Pancreas (tissue), 10 donors: ENCODE results near the gene PLSCR1. TPM values are rescaled to one million over a fixed set of nuclear protein-coding genes. Genes with fewer than 3 reads are reported as not detected.
A peak's percentile ranks its signal among the peaks of the same experiment; 100 is the strongest.

Experiments
- ATAC-seq, 4 donors: fragments of 200-7000 bp; cut with Tn5 transposase; one replicate each; pipeline versions ENCODE4 v1.8.0 to v1.9.1; 2020; ENCODE audit warnings: mild to moderate bottlenecking in 4 of 4, moderate library complexity in 4 of 4
- DNase-seq, 6 donors: peaks; one replicate each; pipeline ENCODE4 v3.0.0-alpha.2; 2020
- FAIRE-seq: peaks from 2 replicates; lab custom pipeline; 2012; peaks lifted over from hg19 to GRCh38; lab: Jason Lieb, UNC
- H3K27ac ChIP-seq, 4 donors: fragments of 200-600 bp; sonication (generic); 1 replicate in 3 of 4; 2 replicates in 1 of 4; pipeline versions ENCODE4 v1.5.0 to v1.8.0; 2020
- H3K27me3 ChIP-seq, 4 donors: fragments of 200-600 bp; one replicate each; pipeline ENCODE4 v1.8.0; 2021
- H3K36me3 ChIP-seq, 3 donors: fragments of 200-600 bp; sonication (generic) in 1 of 3; one replicate each; pipeline versions ENCODE4 v1.5.0 to v1.8.0; 2020 to 2021
- H3K4me1 ChIP-seq, 3 donors: fragments of 200-600 bp; one replicate each; pipeline ENCODE4 v1.8.0; 2021
- H3K4me3 ChIP-seq, 4 donors: fragments of 200-600 bp; sonication (generic) in 2 of 4; one replicate each; pipeline versions ENCODE4 v1.5.0 to v1.8.0; 2020 to 2021
- H3K9me3 ChIP-seq, 4 donors: fragments of 200-600 bp; one replicate each; pipeline ENCODE4 v1.8.0; 2021
- CTCF ChIP-seq, 4 donors: fragments of 200-600 bp; sonication (generic) in 3 of 4; IDR thresholded peaks; one replicate each; pipeline versions ENCODE4 v1.5.0 to v1.8.0; 2021; ENCODE audit warnings: antibody characterized with exemption in 4 of 4
- WGBS, 2 donors: extraction: QIAGEN DNeasy Blood & Tissue Kit; methylation state at CpG; one replicate each; pipeline ENCODE4 v1.1.7; 2013; 5-methylcytosine and 5-hydroxymethylcytosine counted together
- intact Hi-C, 3 donors: fragments of 100-400 bp; cut with DNase I; formaldehyde crosslinking; loops; one replicate each; pipeline versions ENCODE4 v1.11.1 to v1.14.2; 2022
- polyA plus RNA-seq, 2 donors: library from polyadenylated mRNA; stranded (reverse); fragments of 200-250 nt; gene quantifications; one replicate each; pipeline ENCODE4 v1.2.3, GENCODE V29; 2013
- total RNA-seq, 6 donors: library from RNA; stranded (reverse); fragmentation: NEBNext Ultra II Directional in 4 of 6; extraction: Animal tissue kit (Norgen Biotek cat#: 25700) in 4 of 6; gene quantifications; one replicate each; pipeline versions ENCODE4 v1.2.1 to v1.2.4, GENCODE V29; 2021 to 2023
- donor health status: healthy with polysubstance abuse.
- donor health status: DM: no; HTN: no; CAD: no; lungs with moderate emphysema.
- donor health status: DM: no; HTN: no; CAD: no.
- donor health status: control.
- donor health status: control.
- donor health status: Bipolar disorder and iron deficiency.
- donor health status: DM: yes; HTN: yes; CAD: no.
- donor health status: DM: no; HTN: no; CAD: no.
- donor health status: DM: no; HTN: no; CAD: no.
- donor health status: DM: yes; HTN: yes; CAD: no.

PLSCR1 gene
- total and polyA plus RNA-seq, 8 donors = 23.8 to 117 (median 40.7) TPM

DNA sequence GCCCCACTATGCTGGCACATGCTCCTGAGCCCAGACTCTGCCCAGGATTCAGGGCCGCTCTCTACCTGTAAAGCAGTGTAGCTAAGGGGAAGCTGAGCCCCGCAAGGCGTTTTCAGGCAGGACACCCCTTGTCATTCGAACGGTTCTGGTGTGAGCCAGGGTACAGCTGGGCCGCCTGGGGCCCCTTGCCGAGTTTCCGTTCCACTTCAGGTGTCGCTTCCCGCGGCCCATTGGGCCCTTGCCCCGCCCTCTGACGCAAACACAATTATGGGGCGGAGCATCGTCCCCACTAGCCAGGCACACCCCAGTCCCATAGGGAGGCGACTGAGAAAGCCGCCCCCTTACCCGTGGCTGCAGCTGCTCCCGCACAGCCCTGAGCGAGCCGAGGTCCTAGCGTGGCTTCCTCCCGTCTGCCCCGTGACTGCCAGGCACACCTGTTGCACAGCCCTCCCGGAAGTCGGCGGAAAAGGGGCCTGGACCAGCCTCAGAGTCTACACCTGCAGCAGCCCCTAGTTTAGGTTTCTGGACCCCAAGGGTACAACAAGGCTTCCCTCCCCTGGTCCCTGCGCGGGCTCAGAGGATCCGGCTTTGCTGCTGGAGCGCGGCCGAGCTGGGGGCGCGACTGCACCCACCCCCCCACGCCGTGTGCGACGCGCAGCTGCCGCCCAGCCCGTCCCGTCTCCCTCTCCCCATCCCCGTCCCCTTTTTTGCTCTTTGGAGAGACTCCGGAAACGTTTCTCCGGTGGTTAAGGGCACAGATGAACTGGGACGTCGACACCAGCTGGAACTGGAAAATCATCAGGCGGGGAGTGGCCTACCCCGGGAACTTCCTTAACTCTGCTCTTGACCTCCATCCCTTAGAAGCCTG lies 75.0 kb downstream of the PLSCR1 start, which contains the start of gene PLSCR2:
TSS of gene PLSCR2 (minus strand) at position 412 of the 868 bp plus-strand sequence. CDS start 9,657 bp downstream, outside the sequence.
- DNase-seq = peak; percentile 84 to 93 (median 88)
- Histone ChIP-seq H3K9me3 (no peaks in the 10 kb centered on the region), H3K27ac (peak within 1 kb of the TSS; percentile 96 to 99 (median 97)), H3K36me3 (no peaks in the 10 kb centered on the region), H3K4me1 (peaks cover 0 to 9% (median 4%) of the 10 kb centered on the region in 3 donors), H3K4me3 (peak within 1 kb of the TSS; percentile 49 to 74 (median 62)), H3K27me3 (no peaks in the 10 kb centered on the region)
- intact Hi-C loops = no loop called here
- no peak for FAIRE-seq
- no peak for TF ChIP-seq CTCF (IDR thresholded peaks at IDR 0.05)
- peak; percentile 95 to 98 (median 96) for ATAC-seq
- WGBS, 2 donors = 5 to 6% methylated on average over 51 of the region's 51 CpGs

DNA sequence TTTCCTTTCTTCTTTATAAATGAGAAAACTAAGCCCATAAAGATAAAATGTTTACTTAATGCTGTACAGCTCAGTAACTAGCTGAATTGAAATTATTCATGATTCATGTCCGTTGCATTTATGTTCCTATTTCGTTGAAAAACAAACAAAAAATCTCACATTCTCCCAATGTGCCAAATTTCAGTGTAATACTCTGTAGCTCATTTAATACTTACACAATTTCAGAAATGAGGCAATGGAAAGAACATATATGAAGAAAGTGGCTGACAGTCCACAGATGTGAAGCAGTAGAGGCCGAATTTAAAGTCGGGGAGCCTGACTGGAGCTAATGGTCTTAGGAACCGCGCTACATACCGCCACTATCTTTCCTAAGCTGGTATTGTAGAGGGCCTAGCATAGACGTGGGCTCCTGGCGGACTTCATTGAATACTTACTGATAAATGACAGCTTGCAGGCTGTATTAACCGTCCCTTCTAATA lies 75.7 kb downstream of the PLSCR1 start:
- TF ChIP-seq CTCF (IDR thresholded peaks at IDR 0.05) = no peak
- H3K27ac ChIP-seq = peak overlapping the region; percentile 96 to 99 (median 97)
- DNase-seq = no peak
- H3K27me3 ChIP-seq = no peaks in the 10 kb centered on the region
- intact Hi-C loops = no loop called here
- H3K4me3 ChIP-seq = peak overlapping the region; percentile 49 to 74 (median 62)
- peaks cover 0 to 9% (median 4%) of the 10 kb centered on the region in 3 donors for H3K4me1 ChIP-seq
- peak; percentile 66 for FAIRE-seq
- 62 to 72% methylated on average over 10 of the region's 10 CpGs for WGBS, 2 donors
- H3K36me3 ChIP-seq = no peaks in the 10 kb centered on the region
- no peaks in the 10 kb centered on the region for H3K9me3 ChIP-seq
- peak in 2 of 4 donors; percentile 4 to 37 for ATAC-seq

GRCh38 chr3:146468234-146468633 lies 76.2 kb downstream of the PLSCR1 start:
- Histone ChIP-seq H3K27ac (peak overlapping the region in 3 of 4 donors; percentile 10 to 99 (median 98)), H3K36me3 (no peaks in the 10 kb centered on the region)
- DNase-seq = no peak

GRCh38 chr3:146466604-146467003 lies 77.8 kb downstream of the PLSCR1 start:
- ATAC-seq = no peak

More at GRCh38 chr3:146468234-146468633, 76.2 kb downstream of the PLSCR1 start:
- Histone ChIP-seq H3K4me3 (peak overlapping the region in 1 of 4 donors; percentile 65), H3K27me3 (no peaks in the 10 kb centered on the region), H3K9me3 (no peaks in the 10 kb centered on the region), H3K4me1 (peaks cover 0 to 9% (median 4%) of the 10 kb centered on the region in 3 donors)
- 44 to 45% methylated on average over 4 of the region's 4 CpGs for WGBS, 2 donors
- no peak for TF ChIP-seq CTCF (IDR thresholded peaks at IDR 0.05)
- FAIRE-seq = no peak
- intact Hi-C loops = no loop called here
- ATAC-seq = peak in 1 of 4 donors; percentile 8

More at GRCh38 chr3:146466604-146467003, 77.8 kb downstream of the PLSCR1 start:
- no peaks in the 10 kb centered on the region for H3K9me3 ChIP-seq
- no peaks in the 10 kb centered on the region for H3K27me3 ChIP-seq
- H3K4me3 ChIP-seq = no peak overlapping the region
- FAIRE-seq (no peak), DNase-seq (no peak)
- H3K27ac ChIP-seq = no peak overlapping the region
- intact Hi-C loops = no loop called here
- TF ChIP-seq CTCF (IDR thresholded peaks at IDR 0.05) = no peak
- no peaks in the 10 kb centered on the region for H3K36me3 ChIP-seq
- 1 to 14% methylated on average over 1 of the region's 1 CpG for WGBS, 2 donors
- H3K4me1 ChIP-seq = peaks cover 0 to 9% (median 4%) of the 10 kb centered on the region in 3 donors
